Thyroid gland (tissue), 4 donors: ENCODE results near the gene USP38.

Source experiments
- CTCF ChIP-seq, 6 experiments: fragments of 200-600 bp in 3 of 6; fragments of 450-650 bp in 3 of 6; sonication (generic) in 3 of 6; IDR thresholded peaks; one replicate each; pipeline ENCODE4 v1.5.1; 2016 to 2019; ENCODE audit warnings: antibody characterized with exemption in 6 of 6, mild to moderate bottlenecking in 2 of 6, inconsistent platforms in 1 of 6, moderate library complexity in 1 of 6
- POLR2A ChIP-seq, 2 donors: fragments of 450-650 bp; IDR thresholded peaks; one replicate each; pipeline ENCODE4 v1.6.1; 2017; ENCODE audit warnings: antibody characterized with exemption in 2 of 2, mild to moderate bottlenecking in 2 of 2, moderate library complexity in 1 of 2

- TF ChIP-seq CTCF (IDR thresholded peaks at IDR 0.05) (no peak), POLR2A (IDR thresholded peaks at IDR 0.05) (no peak)
Measured at GRCh38 chr4:143186212-143186611, 1.5 kb downstream of the USP38 start.
